GM10266 (cell line): ENCODE results near the gene LRMDA.

Experiments
- DNase-seq: peaks from one replicate; pipeline ENCODE4 v3.0.0; 2012; ENCODE audit errors: extremely low spot score
- CTCF ChIP-seq: IDR thresholded peaks from 2 replicates; pipeline ENCODE4 v1.5.1; 2012; ENCODE audit warnings: mild to moderate bottlenecking, low read depth; ENCODE audit not compliant: control insufficient read depth, insufficient read depth; ENCODE audit errors: missing control alignments

LRMDA gene

GRCh38 chr10:76115131-76115470, 683.7 kb downstream of the LRMDA start:
- no peak for TF ChIP-seq CTCF
- DNase-seq = no peak

DNA sequence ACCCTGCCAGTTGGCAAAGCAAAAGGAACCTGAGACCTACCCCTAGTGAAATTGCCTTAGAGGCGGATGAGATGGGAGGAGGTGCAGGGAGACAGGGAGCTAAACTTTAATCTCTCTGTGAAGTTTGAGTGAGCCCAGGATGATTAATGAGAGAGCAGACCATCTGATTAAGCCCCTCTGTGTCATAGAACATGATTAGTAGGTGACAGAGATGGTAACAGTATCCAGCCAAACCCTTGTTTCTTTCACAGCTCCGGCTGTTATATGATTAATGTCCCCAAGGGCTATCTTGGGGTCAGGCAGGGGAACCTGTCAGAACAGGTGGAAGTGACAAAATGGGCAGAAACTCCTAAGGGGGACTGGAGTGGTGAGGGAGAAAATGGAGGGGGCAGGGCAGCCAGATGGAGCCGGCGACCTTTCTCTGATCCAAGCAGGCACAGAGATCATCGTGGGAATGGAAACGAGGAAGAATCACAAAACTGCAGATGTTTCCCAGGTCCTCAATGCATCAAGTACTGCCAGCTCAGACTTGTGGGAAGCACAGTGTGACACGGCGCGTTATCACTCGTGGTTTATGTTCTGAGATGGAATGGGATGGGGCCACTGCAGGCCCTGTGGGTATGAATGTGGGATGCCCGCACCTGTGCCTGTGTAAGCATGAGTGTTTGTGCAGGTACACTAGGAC, 684.2 kb downstream of the LRMDA start:
- no peak for DNase-seq
- TF ChIP-seq CTCF = no peak

DNA sequence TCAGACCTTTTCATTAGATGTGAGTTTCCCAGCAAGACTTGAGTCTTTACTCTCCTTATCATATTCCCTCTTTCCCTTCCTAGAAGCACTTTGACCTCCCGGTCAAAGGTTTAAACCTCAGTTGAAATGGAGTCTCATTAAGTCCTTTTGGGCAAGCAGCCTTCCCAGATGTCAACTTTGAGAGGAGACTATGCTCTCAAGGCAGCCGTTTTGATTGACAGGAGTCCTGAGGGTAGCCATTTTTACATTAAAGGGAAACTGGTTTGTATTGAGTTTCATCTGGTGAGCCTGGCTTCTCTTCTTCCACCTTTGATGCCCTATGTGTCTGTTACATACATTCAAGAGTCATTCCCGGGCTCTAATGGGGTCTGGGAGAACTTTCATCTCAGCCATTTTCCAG, 685.1 kb downstream of the LRMDA start:
- no peak for TF ChIP-seq CTCF
- no peak for DNase-seq

DNA sequence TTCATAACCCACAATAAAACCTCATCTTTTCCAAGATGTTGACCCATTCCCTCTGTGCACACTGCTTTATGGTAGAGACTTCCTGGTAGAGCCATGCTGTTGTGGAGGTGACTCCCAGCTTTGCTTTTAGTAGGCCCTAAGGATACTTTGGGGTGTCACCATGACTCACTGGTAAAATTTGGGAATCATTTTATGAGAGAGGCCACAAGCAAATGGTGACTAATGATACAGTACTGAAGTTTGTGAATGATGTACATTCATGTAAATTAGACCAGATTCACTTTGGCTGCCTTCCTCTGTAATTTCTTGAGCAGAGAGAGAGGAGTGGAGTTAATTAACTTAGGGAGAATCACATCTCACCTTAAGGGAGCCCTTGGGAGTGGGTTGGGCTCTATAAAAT, 686.5 kb downstream of the LRMDA start:
- no peak for DNase-seq
- TF ChIP-seq CTCF = no peak

DNA sequence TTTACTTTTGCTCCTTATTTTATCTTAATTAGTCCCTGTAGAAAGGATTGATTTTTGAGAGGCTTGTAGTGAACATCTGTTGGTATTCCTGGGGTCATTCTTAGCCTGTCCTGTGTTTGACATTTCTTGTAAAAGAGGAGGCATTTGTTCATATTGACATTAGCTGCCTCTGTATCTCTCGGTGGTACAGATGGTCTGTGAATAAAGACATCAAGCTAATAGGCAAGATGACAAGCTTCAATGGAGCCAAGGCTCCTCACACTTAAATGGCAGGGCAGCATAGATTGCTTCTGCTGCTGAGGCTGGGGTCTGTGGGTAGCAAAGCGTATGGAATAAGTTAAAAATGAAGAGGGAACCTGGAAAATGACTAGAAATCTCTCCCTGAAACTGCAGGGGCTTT, 687.6 kb downstream of the LRMDA start:
- no peak for DNase-seq
- no peak for TF ChIP-seq CTCF

GRCh38 chr10:76119515-76119914, 688.1 kb downstream of the LRMDA start:
- DNase-seq = no peak
- no peak for TF ChIP-seq CTCF

DNA sequence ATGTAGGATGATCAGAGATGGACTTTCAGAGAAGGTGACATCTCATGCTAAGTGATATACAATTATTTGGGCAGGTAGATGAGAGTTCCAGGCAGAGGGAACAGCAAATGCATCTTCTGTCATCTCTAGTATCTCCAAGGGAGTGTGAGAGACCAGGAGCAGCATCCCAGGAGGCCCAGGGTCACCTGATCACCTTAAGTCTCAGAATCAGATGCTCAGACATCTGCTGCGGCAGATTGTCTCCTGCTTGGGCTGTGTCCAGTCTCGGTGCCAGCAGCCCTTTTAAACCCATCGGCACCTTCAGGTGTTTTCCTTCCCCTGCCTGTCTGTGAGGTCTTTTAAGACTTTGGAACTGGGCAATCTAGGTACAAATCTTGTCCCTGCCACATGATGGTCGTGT, 690.6 kb downstream of the LRMDA start:
- no peak for DNase-seq
- no peak for TF ChIP-seq CTCF
